HG02571 (cell line): ENCODE measurements around the gene NADSYN1.

Source experiments
- ATAC-seq: cut with Tn5 transposase; IDR thresholded peaks from one replicate; pipeline ENCODE4 v1.9.1; 2021; ENCODE audit warnings: mild to moderate bottlenecking, moderate library complexity; ENCODE audit not compliant: unreplicated experiment

NADSYN1 gene

GRCh38 chr11:71472357-71472885, 19.4 kb downstream of the NADSYN1 start:
- no peak for ATAC-seq

- ATAC-seq, result no peak
These were observed 20.2 kb downstream of the NADSYN1 start for GRCh38 chr11:71472941-71473792.

- ATAC-seq, result no peak
These were observed 20.7 kb downstream of the NADSYN1 start for GRCh38 chr11:71473793-71474080.

- ATAC-seq, result no peak
These were observed 21.3 kb downstream of the NADSYN1 start for GRCh38 chr11:71474141-71474770.

DNA sequence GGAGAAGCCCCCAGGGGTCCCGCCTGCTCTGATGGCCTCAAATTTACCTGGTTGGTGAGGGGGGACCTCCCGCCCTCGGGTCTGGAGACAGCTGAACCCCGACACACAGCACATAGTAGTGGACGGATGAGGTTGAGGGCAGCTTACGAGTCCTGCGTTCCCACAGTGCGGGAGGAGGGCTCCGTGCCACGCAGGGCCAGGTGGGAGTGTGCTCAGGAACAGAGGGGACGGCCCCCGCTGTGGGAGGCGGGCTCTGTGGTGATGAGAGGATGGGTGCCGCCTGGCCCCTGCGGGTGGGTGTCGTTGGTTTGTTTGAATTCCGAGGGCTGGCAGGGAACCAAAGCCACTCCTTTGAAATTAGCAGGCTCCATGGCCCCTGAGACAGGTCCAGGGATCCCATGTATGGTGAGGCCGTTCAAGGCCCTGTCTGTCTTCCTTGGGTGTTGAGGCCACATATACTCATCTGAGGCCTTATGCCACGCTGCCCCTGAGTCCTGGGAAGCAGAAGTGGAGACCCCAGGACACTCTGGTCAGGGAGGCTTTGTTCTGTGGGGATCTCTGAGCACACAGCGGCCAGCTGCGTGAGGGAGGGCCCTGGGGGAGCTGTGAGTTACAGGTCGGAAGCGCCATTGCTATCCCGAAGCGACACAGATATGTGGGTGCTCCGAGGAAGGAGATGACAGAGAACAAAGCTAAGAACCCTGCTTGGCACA, 21.9 kb downstream of the NADSYN1 start:
- ATAC-seq, result no peak

DNA sequence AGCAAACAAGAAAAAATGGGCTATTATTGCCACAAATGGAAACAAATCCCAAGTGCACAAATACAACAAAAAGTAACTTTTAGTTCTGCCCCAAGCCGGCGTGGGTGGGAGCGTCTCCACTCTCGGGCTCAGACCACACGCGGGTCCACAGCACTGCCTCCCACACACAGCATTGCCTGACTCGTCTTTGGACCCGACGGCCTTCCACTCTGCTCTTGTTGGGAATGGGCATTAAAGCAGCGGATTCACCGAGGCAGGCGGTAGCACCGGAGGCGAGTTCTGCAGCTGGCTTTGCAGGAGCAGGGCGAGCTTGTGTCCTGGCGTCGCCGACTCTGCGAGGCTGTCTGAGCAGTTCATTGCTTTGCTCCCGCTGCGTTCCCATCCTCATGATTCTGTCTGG, 23.0 kb downstream of the NADSYN1 start:
- ATAC-seq, result no peak

- no peak for ATAC-seq
These were observed 24.1 kb downstream of the NADSYN1 start for GRCh38 chr11:71476926-71477640.

DNA sequence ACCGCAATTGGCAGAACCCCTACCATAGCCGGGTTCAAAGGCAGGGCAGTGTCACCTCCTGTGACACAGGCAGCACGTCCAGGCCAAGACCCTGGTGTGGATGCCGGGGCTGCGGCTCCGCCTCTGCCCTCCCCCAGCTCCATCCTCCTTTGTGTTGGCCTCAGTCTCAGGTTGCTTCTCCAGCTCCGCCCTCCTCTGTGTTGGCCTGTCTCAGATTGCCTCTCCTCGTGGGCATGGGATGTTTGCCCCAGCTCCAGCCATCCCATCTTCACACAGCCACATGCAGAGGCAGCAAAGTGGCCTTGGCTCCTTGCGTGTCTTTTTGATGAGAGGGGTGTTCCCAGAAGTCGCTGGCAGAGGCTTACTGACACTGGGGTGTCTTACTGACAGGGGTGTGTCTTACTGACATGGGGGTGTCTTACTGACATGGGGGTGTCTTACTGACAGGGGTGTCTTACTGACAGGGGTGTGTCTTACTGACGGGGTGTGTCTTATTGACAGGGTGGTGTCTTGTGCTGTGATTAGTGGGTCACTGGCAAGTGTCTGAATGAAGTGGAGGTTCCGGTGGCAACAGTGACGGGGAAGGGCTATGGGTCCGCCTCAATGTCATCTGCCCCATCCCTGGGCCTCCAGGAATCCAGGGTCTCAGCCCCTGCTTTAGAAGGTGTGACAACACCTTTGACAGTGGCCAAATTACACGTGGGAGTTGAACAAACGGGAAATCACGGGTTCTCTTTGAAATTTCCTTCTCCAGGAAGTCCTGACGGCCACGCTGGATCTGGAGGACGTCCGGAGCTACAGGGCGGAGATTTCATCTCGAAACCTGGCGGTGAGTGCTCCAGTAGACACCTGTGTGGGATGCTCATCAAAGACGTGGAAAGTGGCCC, 24.9 kb downstream of the NADSYN1 start:
- ATAC-seq, result no peak

DNA sequence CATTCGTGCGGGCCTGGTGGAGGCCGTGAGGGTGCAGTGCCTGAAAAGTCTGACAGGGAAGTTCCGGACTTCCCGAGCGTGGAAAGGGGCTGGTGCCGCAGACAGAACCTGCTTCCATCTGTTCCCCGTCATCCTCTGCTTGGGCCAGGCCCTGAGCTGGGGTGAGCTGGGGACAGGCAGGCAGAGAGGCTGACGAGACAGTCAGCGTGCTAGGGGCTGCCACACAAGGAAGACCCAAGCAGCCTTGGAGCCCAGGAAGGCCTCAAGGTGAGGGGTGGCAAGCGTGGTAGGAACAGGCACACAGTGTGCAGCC, 25.5 kb downstream of the NADSYN1 start:
- ATAC-seq, result no peak

GRCh38 chr11:71481101-71481960, 28.3 kb downstream of the NADSYN1 start:
- no peak for ATAC-seq

DNA sequence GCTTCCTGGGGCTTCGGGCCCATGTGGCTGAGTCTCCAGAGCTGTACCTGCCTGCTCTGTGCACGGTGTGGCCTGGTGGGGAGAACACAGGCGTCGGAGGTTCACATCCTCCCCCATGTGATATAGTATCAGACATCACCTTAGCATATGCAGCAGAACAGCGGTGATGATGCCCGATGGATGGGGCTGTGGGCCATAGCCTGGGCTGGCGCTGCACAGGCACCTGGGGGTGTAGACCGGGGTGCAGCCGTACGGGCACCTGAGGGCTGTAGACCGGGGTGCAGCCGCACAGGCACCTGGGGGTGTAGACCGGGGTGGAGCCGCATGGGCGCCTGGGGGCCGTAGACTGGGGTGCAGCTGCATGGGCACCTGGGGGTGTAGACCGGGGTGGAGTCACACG, 29.2 kb downstream of the NADSYN1 start:
- ATAC-seq, result no peak

GRCh38 chr11:71482746-71483364, 29.9 kb downstream of the NADSYN1 start:
- no peak for ATAC-seq

- no peak for ATAC-seq
These were observed 30.7 kb downstream of the NADSYN1 start for GRCh38 chr11:71483692-71484091.

GRCh38 chr11:71484248-71485062, 31.5 kb downstream of the NADSYN1 start:
- no peak for ATAC-seq

DNA sequence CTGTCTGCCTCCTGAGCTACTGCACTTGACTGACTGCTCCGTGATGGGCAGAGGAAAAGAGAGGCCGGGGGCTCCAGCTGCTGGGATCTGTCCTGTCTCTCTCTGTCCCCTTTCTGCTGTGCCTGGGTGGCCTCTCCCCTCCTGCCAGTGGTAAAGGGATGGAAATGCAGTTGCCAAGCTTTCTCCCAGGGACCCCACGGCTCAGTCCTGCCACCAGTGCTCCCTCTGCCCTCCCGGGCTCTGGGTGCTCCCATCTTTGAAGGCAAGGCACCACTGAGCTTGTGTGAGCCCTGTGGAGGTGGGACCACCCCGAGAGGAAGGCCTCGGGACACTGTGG, 32.0 kb downstream of the NADSYN1 start:
- no peak for ATAC-seq

GRCh38 chr11:71485466-71485865, 32.5 kb downstream of the NADSYN1 start:
- no peak for ATAC-seq

DNA sequence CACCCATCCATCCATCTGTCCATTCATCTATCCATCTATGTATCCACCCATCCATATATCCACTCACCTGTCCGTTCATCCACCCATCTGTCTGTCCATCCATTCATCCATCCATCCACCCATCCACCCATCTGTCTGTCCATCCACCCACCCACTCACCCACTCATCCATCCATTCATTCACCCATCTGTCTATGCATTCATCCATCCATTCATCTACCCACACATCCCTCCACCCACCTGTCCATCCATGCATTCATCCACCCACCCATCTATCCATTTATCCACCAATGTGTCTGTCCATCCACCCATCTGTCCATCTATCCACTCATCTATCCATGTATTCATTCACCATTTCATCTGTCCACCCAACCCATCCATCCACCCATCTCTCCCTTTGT, 33.3 kb downstream of the NADSYN1 start:
- no peak for ATAC-seq

DNA sequence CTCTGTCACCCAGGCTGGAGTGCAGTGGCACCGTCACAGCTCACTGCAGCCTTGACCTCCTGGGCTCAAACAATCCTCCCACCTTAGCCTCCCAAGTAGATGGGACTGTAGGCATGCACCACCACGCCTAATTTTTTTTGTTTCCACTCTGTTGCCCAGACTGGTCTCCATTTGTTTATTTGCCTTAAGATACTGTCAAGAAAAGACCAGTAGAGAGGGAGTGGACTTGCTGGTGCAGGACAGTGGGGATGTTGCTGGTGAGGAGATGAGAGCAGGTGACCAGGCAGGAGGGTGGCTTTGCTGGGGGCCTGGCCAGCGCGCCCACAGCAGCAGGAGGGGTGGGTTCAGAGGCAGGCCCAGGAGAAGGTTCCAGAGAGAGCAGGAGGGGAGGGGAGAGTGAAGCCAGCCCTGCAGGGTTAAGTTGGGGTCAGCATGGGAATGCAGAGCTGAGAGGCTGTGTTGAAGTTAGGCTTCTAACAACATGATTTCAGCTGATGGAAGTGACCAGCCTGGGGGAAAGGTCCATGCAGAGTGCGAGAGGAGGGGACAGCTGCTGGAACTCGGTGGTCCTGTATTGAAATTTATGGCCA, 35.8 kb downstream of the NADSYN1 start:
- ATAC-seq, result no peak
